Ishikawa (cell line): ENCODE measurements around the gene LRRC71.

Experiments used
- CEBPB ChIP-seq: IDR thresholded peaks from 2 replicates; pipeline ENCODE4 v1.6.1; 2012
- CREB1 ChIP-seq: IDR thresholded peaks from 2 replicates; pipeline ENCODE4 v1.6.1; 2012; ENCODE audit warnings: low read depth
- EGR1 ChIP-seq: IDR thresholded peaks from 2 replicates; pipeline ENCODE4 v1.6.1; 2012
- EP300 ChIP-seq: IDR thresholded peaks from 2 replicates; pipeline ENCODE4 v1.6.1; 2012; ENCODE audit warnings: borderline replicate concordance
- FOXM1 ChIP-seq: IDR thresholded peaks from 2 replicates; pipeline ENCODE4 v1.6.1; 2012; ENCODE audit warnings: low read depth, borderline replicate concordance
- RAD21 ChIP-seq: IDR thresholded peaks from 2 replicates; pipeline ENCODE4 v1.6.1; 2012; ENCODE audit warnings: low read depth
- REST ChIP-seq: IDR thresholded peaks from 2 replicates; pipeline ENCODE4 v1.6.1; 2012; ENCODE audit warnings: low read depth, mild to moderate bottlenecking
- TAF1 ChIP-seq: IDR thresholded peaks from 2 replicates; pipeline ENCODE4 v1.6.1; 2012; ENCODE audit warnings: low read depth, mild to moderate bottlenecking
- TCF12 ChIP-seq: IDR thresholded peaks from 2 replicates; pipeline ENCODE4 v1.6.1; 2012; ENCODE audit warnings: low read depth
- TEAD4 ChIP-seq: IDR thresholded peaks from 2 replicates; pipeline ENCODE4 v1.6.1; 2012
- YY1 ChIP-seq: IDR thresholded peaks from 2 replicates; pipeline ENCODE4 v1.6.1; 2012; ENCODE audit warnings: low read depth
- TF ChIP-seq, protein P1 (sequence below): IDR thresholded peaks from 2 replicates; pipeline ENCODE4 v1.6.1; 2012
- TF ChIP-seq, protein P2 (sequence below): IDR thresholded peaks from 2 replicates; pipeline ENCODE4 v1.6.1; 2012

GRCh38 chr1:156874572-156875340 lies 45.7 kb upstream of the LRRC71 start:
- TF ChIP-seq YY1 (no peak), EGR1 (no peak), RAD21 (no peak), TAF1 (no peak), EP300 (no peak), CREB1 (no peak), REST (no peak), FOXM1 (no peak), CEBPB (no peak), TCF12 (no peak), TEAD4 (no peak)
- TF ChIP-seq, protein P1, sequence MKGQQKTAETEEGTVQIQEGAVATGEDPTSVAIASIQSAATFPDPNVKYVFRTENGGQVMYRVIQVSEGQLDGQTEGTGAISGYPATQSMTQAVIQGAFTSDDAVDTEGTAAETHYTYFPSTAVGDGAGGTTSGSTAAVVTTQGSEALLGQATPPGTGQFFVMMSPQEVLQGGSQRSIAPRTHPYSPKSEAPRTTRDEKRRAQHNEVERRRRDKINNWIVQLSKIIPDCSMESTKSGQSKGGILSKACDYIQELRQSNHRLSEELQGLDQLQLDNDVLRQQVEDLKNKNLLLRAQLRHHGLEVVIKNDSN: no peak
- TF ChIP-seq, protein P2, sequence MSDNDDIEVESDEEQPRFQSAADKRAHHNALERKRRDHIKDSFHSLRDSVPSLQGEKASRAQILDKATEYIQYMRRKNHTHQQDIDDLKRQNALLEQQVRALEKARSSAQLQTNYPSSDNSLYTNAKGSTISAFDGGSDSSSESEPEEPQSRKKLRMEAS: no peak
